ENCODE measurements around the gene PPP1R9A.

Gene PPP1R9A

DNA sequence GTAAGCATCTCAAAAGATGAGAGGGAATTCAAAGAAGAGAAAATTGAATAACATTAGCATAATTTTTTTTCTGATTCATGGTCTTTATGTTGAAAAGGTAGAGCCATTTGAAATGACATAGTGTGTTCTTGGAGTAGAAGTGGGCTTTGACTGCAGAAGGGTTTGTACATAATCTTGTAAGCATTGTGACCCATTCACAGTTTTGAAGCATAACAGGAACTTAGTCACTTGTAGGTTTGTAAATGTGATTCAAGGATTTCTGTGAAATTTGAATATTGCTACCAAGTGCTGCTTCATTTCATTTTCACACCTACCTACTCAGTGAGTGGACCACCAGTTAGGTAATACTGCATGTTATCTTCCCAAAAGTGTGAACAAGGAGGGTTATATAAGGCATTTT is 348.3 kb downstream of the PPP1R9A start:
- no peak for TF ChIP-seq CTCF (IDR thresholded peaks at IDR 0.05)
- Histone ChIP-seq H3K4me3 (no peak overlapping the region), H3K27ac (no peak overlapping the region)
- no peak for DNase-seq (ENCODE audit: low spot score)

DNA sequence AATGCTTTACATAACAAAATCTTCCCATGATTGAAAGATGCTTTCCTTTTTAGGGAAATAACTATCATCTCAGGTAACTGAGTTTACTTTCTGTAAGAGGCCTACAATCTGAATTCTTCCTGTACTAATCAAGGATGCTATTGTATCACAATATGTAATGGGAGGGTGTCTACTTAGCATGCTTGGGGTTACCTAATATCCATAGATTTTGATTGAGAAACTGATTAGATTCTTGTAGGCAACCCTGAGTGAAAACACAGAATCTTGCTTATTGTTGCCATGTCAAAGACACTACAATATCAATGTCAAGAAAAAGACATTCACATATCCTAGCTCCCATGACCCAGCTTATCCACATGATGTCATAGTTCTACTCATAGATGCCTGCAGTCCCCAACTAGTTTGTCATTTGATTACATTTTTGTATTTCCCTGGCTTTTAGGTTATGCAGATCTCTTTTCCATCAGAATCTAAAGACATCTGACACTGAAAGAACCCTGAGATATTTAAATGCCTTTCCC is 354.6 kb downstream of the PPP1R9A start:
- TF ChIP-seq CTCF (IDR thresholded peaks at IDR 0.05) = no peak

GRCh38 chr7:95262875-95263274 is 355.5 kb downstream of the PPP1R9A start:
- Histone ChIP-seq H3K4me3 (no peak overlapping the region), H3K27ac (no peak overlapping the region)
- no peak for TF ChIP-seq CTCF (IDR thresholded peaks at IDR 0.05)
- DNase-seq (ENCODE audit: low spot score) = no peak

More for the DNA sequence above, 354.6 kb downstream of the PPP1R9A start:
- DNase-seq (ENCODE audit: low spot score) = no peak
- no peak overlapping the region for H3K4me3 ChIP-seq
- no peak overlapping the region for H3K27ac ChIP-seq

- DNase-seq (ENCODE audit: low spot score) = no peak
- no peak overlapping the region for H3K27ac ChIP-seq
- no peak overlapping the region for H3K4me3 ChIP-seq
- TF ChIP-seq CTCF (IDR thresholded peaks at IDR 0.05) = no peak
These were observed 356.5 kb downstream of the PPP1R9A start for GRCh38 chr7:95263785-95264362.

DNA sequence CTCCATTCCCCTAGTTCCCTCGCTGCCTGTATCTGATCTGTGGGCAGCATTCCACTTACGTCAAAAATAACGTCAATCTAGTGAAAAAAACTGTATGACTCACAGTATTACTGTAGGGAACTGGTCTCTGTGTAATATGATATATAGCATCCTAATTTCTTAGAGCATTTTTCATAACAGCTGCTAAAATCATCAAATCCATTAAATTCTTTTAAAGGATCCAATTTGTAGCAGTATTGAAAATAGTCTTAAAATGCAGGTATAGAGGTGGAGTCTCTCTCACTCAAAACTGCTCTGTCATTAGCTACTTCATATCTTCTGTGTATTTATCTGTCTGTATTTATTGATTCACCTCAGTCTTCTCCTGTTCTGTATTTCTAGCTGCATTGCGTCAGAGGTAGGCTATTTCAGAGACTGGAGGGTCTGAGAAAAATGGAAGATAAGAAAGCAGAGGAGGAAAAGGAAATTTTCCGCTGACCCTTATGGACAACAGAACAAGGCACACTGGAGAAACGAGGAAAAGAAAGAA is 357.0 kb downstream of the PPP1R9A start:
- H3K27ac ChIP-seq = no peak overlapping the region

GRCh38 chr7:95265634-95266033 is 358.2 kb downstream of the PPP1R9A start:
- TF ChIP-seq CTCF (IDR thresholded peaks at IDR 0.05) = no peak
- H3K4me3 ChIP-seq = no peak overlapping the region
- no peak overlapping the region for H3K27ac ChIP-seq
- DNase-seq (ENCODE audit: low spot score) = no peak

More for the DNA sequence above, 357.0 kb downstream of the PPP1R9A start:
- DNase-seq (ENCODE audit: low spot score) = no peak
- TF ChIP-seq CTCF (IDR thresholded peaks at IDR 0.05) = no peak
- H3K4me3 ChIP-seq = no peak overlapping the region

- TF ChIP-seq CTCF (IDR thresholded peaks at IDR 0.05) = no peak
- Histone ChIP-seq H3K4me3 (no peak overlapping the region), H3K27ac (no peak overlapping the region)
- no peak for DNase-seq (ENCODE audit: low spot score)
These were observed 360.4 kb downstream of the PPP1R9A start for GRCh38 chr7:95267754-95268153.

Data from coronary artery (tissue), 2 donors.